IMR-90 (cell line): ENCODE data around the gene CADM2. TPM values are rescaled to one million over a fixed set of nuclear protein-coding genes. Genes with fewer than 3 reads are reported as not detected.

ENCODE experiments used
- ATAC-seq: fragments of 200-7000 bp; cut with Tn5 transposase; 2 replicates; pipeline ENCODE4 v1.9.1; 2020; ENCODE audit warnings: low read depth, mild to moderate bottlenecking, moderate library complexity
- BruUV-seq: library from RNA; stranded (reverse); fragments of 400-500 nt; replicated peaks from 2 replicates; lab custom pipeline; 2021; lab: Mats Ljungman, UMichigan
- CTCF ChIA-PET: fragments of 300-600 bp; formaldehyde crosslinking; extraction: SDS; loops from one replicate; lab custom pipeline; 2021; ENCODE audit warnings: antibody characterized with exemption; lab: Yijun Ruan, JAX
- POLR2A ChIA-PET: fragments of 300-600 bp; sonication (Branson Sonifier 250); formaldehyde crosslinking; loops from one replicate; lab custom pipeline; 2022; ENCODE audit warnings: antibody characterized with exemption; ENCODE audit not compliant: unreplicated experiment; lab: Charles Lee
- DNase-seq: peaks from one replicate; pipeline ENCODE4 v3.0.0; 2013
- H2AFZ ChIP-seq: replicated peaks from 2 replicates; pipeline ENCODE3; 2013; ENCODE audit warnings: low read length, mild to moderate bottlenecking; ENCODE audit not compliant: poor library complexity
- H2AK5ac ChIP-seq: 2 replicates; pipeline ENCODE4 v1.6.1; 2013; ENCODE audit warnings: low read depth, low read length, inconsistent platforms
- H2AK9ac ChIP-seq: replicated peaks from 2 replicates; pipeline ENCODE3; 2013; ENCODE audit warnings: mild to moderate bottlenecking, low read depth, low read length, moderate library complexity; ENCODE audit not compliant: poor library complexity
- H2BK120ac ChIP-seq: 2 replicates; pipeline ENCODE4 v1.6.1; 2013; ENCODE audit warnings: low read depth, low read length, inconsistent platforms
- H2BK15ac ChIP-seq: 3 replicates; pipeline ENCODE4 v1.6.1; 2013; ENCODE audit warnings: low read depth, low read length, inconsistent platforms
- H2BK20ac ChIP-seq: 2 replicates; pipeline ENCODE4 v1.6.1; 2013; ENCODE audit warnings: low read depth, mild to moderate bottlenecking, inconsistent platforms, low read length, moderate library complexity
- H2BK5ac ChIP-seq: 2 replicates; pipeline ENCODE4 v1.6.1; 2013; ENCODE audit warnings: mild to moderate bottlenecking, low read depth, low read length, inconsistent platforms; ENCODE audit not compliant: poor library complexity, severe bottlenecking
- H3K14ac ChIP-seq: replicated peaks from 2 replicates; pipeline ENCODE4 v1.6.1; 2013; ENCODE audit warnings: low read depth, low read length, inconsistent platforms
- H3K18ac ChIP-seq: 2 replicates; pipeline ENCODE4 v1.6.1; 2013; ENCODE audit warnings: low read depth, low read length, control low read depth
- H3K23ac ChIP-seq: 2 replicates; pipeline ENCODE4 v1.6.1; 2013; ENCODE audit warnings: low read depth, low read length, inconsistent platforms
- H3K27ac ChIP-seq: 2 replicates; pipeline ENCODE4 v1.5.1; 2013; ENCODE audit warnings: mild to moderate bottlenecking, control low read depth, low read length; ENCODE audit not compliant: insufficient read depth
- H3K27me3 ChIP-seq: 2 replicates; pipeline ENCODE4 v1.6.1; 2013; ENCODE audit warnings: low read length; ENCODE audit not compliant: control insufficient read depth, insufficient read depth
- H3K36me3 ChIP-seq: 2 replicates; pipeline ENCODE4 v1.6.1; 2013; ENCODE audit warnings: low read length, mixed read lengths; ENCODE audit not compliant: control insufficient read depth, insufficient read depth
- H3K4ac ChIP-seq: 2 replicates; pipeline ENCODE4 v1.6.1; 2013; ENCODE audit warnings: low read depth, low read length, inconsistent platforms
- H3K4me1 ChIP-seq: 2 replicates; pipeline ENCODE4 v1.6.1; 2013; ENCODE audit warnings: low read length, mixed read lengths; ENCODE audit not compliant: control insufficient read depth, insufficient read depth
- H3K4me2 ChIP-seq: 2 replicates; pipeline ENCODE4 v1.6.1; 2013; ENCODE audit warnings: low read depth, mild to moderate bottlenecking, control low read depth, low read length, moderate library complexity
- H3K4me3 ChIP-seq: 2 replicates; pipeline ENCODE4 v1.5.1; 2013; ENCODE audit warnings: low read depth, mild to moderate bottlenecking, control low read depth, low read length, moderate library complexity; ENCODE audit not compliant: insufficient read depth
- H3K56ac ChIP-seq: 2 replicates; pipeline ENCODE4 v1.6.1; 2013; ENCODE audit warnings: low read length, inconsistent platforms; ENCODE audit not compliant: insufficient read depth; ENCODE audit errors: extremely low read depth
- H3K79me1 ChIP-seq, 2 experiments: 2 replicates each; pipeline ENCODE4 v1.6.1; 2013; ENCODE audit warnings: low read length in 2 of 2, inconsistent platforms in 1 of 2, low read depth in 1 of 2
- H3K9ac ChIP-seq: 2 replicates; pipeline ENCODE4 v1.6.1; 2013; ENCODE audit warnings: low read depth, low read length, control low read depth
- H3K9me1 ChIP-seq: 2 replicates; pipeline ENCODE4 v1.6.1; 2013; ENCODE audit warnings: low read length, inconsistent platforms; ENCODE audit not compliant: insufficient read depth
- H3K9me3 ChIP-seq: 2 replicates; pipeline ENCODE4 v1.6.1; 2013; ENCODE audit warnings: low read length; ENCODE audit not compliant: control insufficient read depth, insufficient read depth
- H4K20me1 ChIP-seq: 2 replicates; pipeline ENCODE4 v1.6.1; 2013; ENCODE audit warnings: low read length, inconsistent platforms; ENCODE audit not compliant: insufficient read depth
- H4K5ac ChIP-seq: 2 replicates; pipeline ENCODE4 v1.6.1; 2013; ENCODE audit warnings: mild to moderate bottlenecking, low read depth, low read length, control low read depth
- H4K8ac ChIP-seq, 2 experiments: 2 replicates each; pipeline ENCODE4 v1.6.1; 2013; ENCODE audit warnings: low read depth in 2 of 2, low read length in 2 of 2, control low read depth in 1 of 2, inconsistent platforms in 1 of 2
- H4K91ac ChIP-seq: 2 replicates; pipeline ENCODE4 v1.6.1; 2013; ENCODE audit warnings: low read depth, low read length, inconsistent platforms; ENCODE audit not compliant: insufficient read depth
- CEBPB ChIP-seq: IDR thresholded peaks from 2 replicates; pipeline ENCODE4 v1.6.1; 2012; ENCODE audit warnings: low read depth, low read length, improper control_type of control experiment
- CHD1 ChIP-seq: IDR thresholded peaks from 2 replicates; pipeline ENCODE4 v1.6.1; 2012; ENCODE audit warnings: low read depth, low read length, improper control_type of control experiment
- CTCF ChIP-seq: conservative IDR thresholded peaks from 2 replicates; pipeline ENCODE4 v1.5.1; 2012; ENCODE audit warnings: mild to moderate bottlenecking, low read depth, low read length, improper control_type of control experiment
- MAFK ChIP-seq: IDR thresholded peaks from 2 replicates; pipeline ENCODE4 v1.6.1; 2012; ENCODE audit warnings: low read depth, low read length, improper control_type of control experiment
- MXI1 ChIP-seq: IDR thresholded peaks from 2 replicates; pipeline ENCODE4 v1.6.1; 2012; ENCODE audit warnings: low read depth, mild to moderate bottlenecking, low read length, moderate library complexity, borderline replicate concordance
- POLR2A ChIP-seq: IDR thresholded peaks from 2 replicates; pipeline ENCODE4 v1.6.1; 2012; ENCODE audit warnings: mild to moderate bottlenecking, low read depth, low read length
- RAD21 ChIP-seq: IDR thresholded peaks from 2 replicates; pipeline ENCODE4 v1.6.1; 2012; ENCODE audit warnings: low read length, improper control_type of control experiment
- RFX5 ChIP-seq: IDR thresholded peaks from 2 replicates; pipeline ENCODE4 v1.8.0; 2012; ENCODE audit warnings: low read depth, mild to moderate bottlenecking, low read length, moderate library complexity
- SMC3 ChIP-seq: fragments of 150-350 bp; IDR thresholded peaks from 2 replicates; pipeline ENCODE4 v1.6.1; 2016; ENCODE audit warnings: low read depth, mild to moderate bottlenecking, antibody characterized with exemption, low read length, moderate library complexity
- WGBS, 2 experiments: methylation state at CpG; one replicate each; pipeline versions ENCODE4 v1.1.5 to v1.1.7; 2013; ENCODE audit warnings: missing lambda C conversion rate in 2 of 2; ENCODE audit not compliant: insufficient read length in 1 of 2; ENCODE audit errors: extremely low coverage in 2 of 2; 5-methylcytosine and 5-hydroxymethylcytosine counted together
- dilution Hi-C: fragments of 300-500 bp; cut with HindIII; formaldehyde crosslinking; loops from one replicate; pipeline ENCODE4 v1.14.3; 2018; ENCODE audit warnings: low sequenced_read_pairs; ENCODE audit not compliant: unreplicated experiment
- in situ Hi-C: fragments of 300-500 bp; cut with MboI; formaldehyde crosslinking; loops from 3 replicates; pipeline ENCODE4 v1.14.3; 2019; ENCODE audit warnings: low sequenced_read_pairs, inconsistent platforms, mixed read lengths
- intact Hi-C: fragments of 100-400 bp; cut with micrococcal nuclease; formaldehyde crosslinking; loops from 2 replicates; pipeline ENCODE4 v1.10.0; 2022
- polyA plus RNA-seq, 3 experiments: library from polyadenylated mRNA; depleted of rRNA; stranded (reverse); fragments of >200 nt; gene quantifications; 2 replicates each; pipeline ENCODE4 v1.2.3, GENCODE V29; 2012; ENCODE audit warnings: low replicate concordance in 1 of 3
- total RNA-seq: library from RNA; depleted of rRNA; stranded (reverse); fragments of >200 nt; gene quantifications from 2 replicates; pipeline ENCODE4 v1.2.3, GENCODE V29; 2012

The CADM2 gene
- total and polyA plus RNA-seq, 2 of the 4 experiments (the other 2 are of a cell fraction) = not detected

GRCh38 chr3:85481411-85482212 lies 522.8 kb downstream of the CADM2 start:
- no peak overlapping the region for H3K9ac ChIP-seq
- dilution Hi-C loops = no loop called here
- no peak overlapping the region for H3K14ac ChIP-seq
- no peak overlapping the region for H2AFZ ChIP-seq
- no peak overlapping the region for H3K4ac ChIP-seq
- H4K8ac ChIP-seq = no peak overlapping the region
- H3K9me3 ChIP-seq = no peaks in the 10 kb centered on the region
- no peaks in the 10 kb centered on the region for H3K4me1 ChIP-seq
- H2BK5ac ChIP-seq = no peak overlapping the region
- H3K4me2 ChIP-seq = no peak overlapping the region
- no peak overlapping the region for H2BK120ac ChIP-seq
- H4K91ac ChIP-seq = no peak overlapping the region
- no peak overlapping the region for H4K5ac ChIP-seq
- in situ Hi-C loops = no loop called here
- H2BK20ac ChIP-seq = no peak overlapping the region
- H4K20me1 ChIP-seq = no peaks in the 10 kb centered on the region
- H3K27me3 ChIP-seq = no peaks in the 10 kb centered on the region
- DNase-seq (no peak), ATAC-seq (no peak)
- no peak for TF ChIP-seq MXI1
- TF ChIP-seq CHD1 = no peak
- no peak for TF ChIP-seq POLR2A
- no peak for TF ChIP-seq MAFK
- no peak for TF ChIP-seq SMC3
- TF ChIP-seq CEBPB = no peak
- TF ChIP-seq CTCF = no peak
- no peak for TF ChIP-seq RFX5
- TF ChIP-seq RAD21 = no peak
- H2AK5ac ChIP-seq = no peak overlapping the region
- no CpG with 5 or more reads among the region's 5 CpGs for WGBS, 2 experiments
- POLR2A ChIA-PET = no interaction called here
- H3K79me1 ChIP-seq = no peaks in the 10 kb centered on the region
- intact Hi-C loops = no loop called here
- H3K27ac ChIP-seq = no peak overlapping the region
- H3K9me1 ChIP-seq = no peaks in the 10 kb centered on the region
- BruUV-seq = no TSS peak
- H2AK9ac ChIP-seq = no peak overlapping the region
- H3K23ac ChIP-seq = no peak overlapping the region
- no peaks in the 10 kb centered on the region for H3K36me3 ChIP-seq
- no peak overlapping the region for H3K4me3 ChIP-seq
- H3K56ac ChIP-seq = no peak overlapping the region
- no peak overlapping the region for H3K18ac ChIP-seq
- CTCF ChIA-PET = no interaction called here
- H2BK15ac ChIP-seq = no peak overlapping the region
